Right lobe of liver (tissue), 6 donors: ENCODE data around the gene PTK7. TPM values are rescaled to one million over a fixed set of nuclear protein-coding genes. Genes with fewer than 3 reads are reported as not detected.
A peak's percentile ranks its signal among the peaks of the same experiment; 100 is the strongest.

Experiments
- ATAC-seq, 4 donors: fragments of 200-7000 bp; cut with Tn5 transposase; one replicate each; pipeline ENCODE4 v1.9.1; 2020; ENCODE audit warnings: mild to moderate bottlenecking in 4 of 4, moderate library complexity in 4 of 4
- DNase-seq, 3 donors: peaks; one replicate each; pipeline ENCODE4 v3.0.0-alpha.2; 2020
- H3K27ac ChIP-seq, 3 donors: fragments of 200-600 bp; one replicate each; pipeline ENCODE4 v1.8.0; 2022
- H3K27me3 ChIP-seq, 2 donors: fragments of 200-600 bp; one replicate each; pipeline ENCODE4 v1.8.0; 2022
- H3K36me3 ChIP-seq, 4 donors: fragments of 200-600 bp; sonication (generic) in 1 of 4; one replicate each; pipeline versions ENCODE4 v1.5.1 to v1.8.0; 2017 to 2022; ENCODE audit warnings: control low read depth in 1 of 4
- H3K4me1 ChIP-seq, 4 donors: fragments of 200-600 bp; sonication (generic) in 1 of 4; one replicate each; pipeline versions ENCODE4 v1.5.1 to v1.8.0; 2017 to 2022; ENCODE audit warnings: control low read depth in 1 of 4
- H3K4me3 ChIP-seq, 3 donors: fragments of 200-600 bp; one replicate each; pipeline ENCODE4 v1.8.0; 2022
- H3K9me3 ChIP-seq, 4 donors: fragments of 200-600 bp; sonication (generic) in 1 of 4; one replicate each; pipeline versions ENCODE4 v1.5.1 to v1.8.0; 2017 to 2022; ENCODE audit warnings: control low read depth in 1 of 4
- CTCF ChIP-seq, 4 donors: fragments of 200-600 bp in 3 of 4; fragments of 450-650 bp in 1 of 4; IDR thresholded peaks; one replicate each; pipeline versions ENCODE4 v1.5.1 to v1.8.0; 2016 to 2022; ENCODE audit warnings: antibody characterized with exemption in 4 of 4, mild to moderate bottlenecking in 2 of 4
- POLR2A ChIP-seq: fragments of 450-650 bp; IDR thresholded peaks from one replicate; pipeline ENCODE4 v1.6.1; 2017; ENCODE audit warnings: antibody characterized with exemption, mild to moderate bottlenecking
- WGBS: methylation state at CpG from one replicate; pipeline ENCODE4 v1.1.6; 2018; ENCODE audit warnings: low coverage, low lambda C conversion rate; ENCODE audit not compliant: insufficient coverage; ENCODE audit errors: missing lambda C conversion rate; 5-methylcytosine and 5-hydroxymethylcytosine counted together
- intact Hi-C, 2 donors: fragments of 100-400 bp; cut with DNase I; formaldehyde crosslinking; loops; one replicate each; pipeline versions ENCODE4 v1.11.2 to v1.14.1; 2022
- total RNA-seq, 6 experiments: library from RNA; depleted of rRNA in 2 of 6; stranded (reverse); fragments of >200 nt in 2 of 6; fragmentation: NEBNext Ultra II Directional in 3 of 6; extraction: Animal tissue kit (Norgen Biotek cat#: 25700) in 3 of 6; gene quantifications; one replicate each; pipeline versions ENCODE4 v1.1.0 to v1.2.4, GENCODE V29; 2016 to 2023
- donor health status: DM: no; HTN: yes; CAD: no.
- donor health status: DM: no; HTN: no; CAD: no.
- donor health status: DM: no; HTN: no; CAD: no.
- donor health status: DM: no; HTN: yes; CAD: no.
- donor health status: DM: no; HTN: yes; CAD: no.

PTK7 gene
- total RNA-seq, 6 experiments from 2014 or later: 0.55 to 1.8 (median 0.99) TPM

GRCh38 chr6:43060755-43061633, 15.1 kb upstream of the PTK7 start:
- 42% methylated on average over 7 of the region's 12 CpGs for WGBS
- no peak for TF ChIP-seq CTCF (IDR thresholded peaks at IDR 0.05)
- ATAC-seq (no peak), DNase-seq (peak in 2 of 3 donors; percentile 24 to 54)
- Histone ChIP-seq H3K4me3 (peak overlapping the region; percentile 77 to 98 (median 88)), H3K9me3 (no peaks in the 10 kb centered on the region), H3K27me3 (no peaks in the 10 kb centered on the region), H3K36me3 (peaks cover 0 to 33% (median 10%) of the 10 kb centered on the region in 4 donors), H3K27ac (peak overlapping the region; percentile 60 to 89 (median 89)), H3K4me1 (peaks cover 0 to 26% (median 9%) of the 10 kb centered on the region in 4 donors)
- intact Hi-C loops: no loop called here

GRCh38 chr6:43061861-43062260, 14.3 kb upstream of the PTK7 start:
- no peak for TF ChIP-seq POLR2A
- no peak for TF ChIP-seq CTCF (IDR thresholded peaks at IDR 0.05)
- Histone ChIP-seq H3K9me3 (no peaks in the 10 kb centered on the region), H3K36me3 (peaks cover 0 to 37% (median 14%) of the 10 kb centered on the region in 4 donors), H3K4me1 (peaks cover 0 to 26% (median 9%) of the 10 kb centered on the region in 4 donors), H3K27me3 (no peaks in the 10 kb centered on the region), H3K27ac (no peak overlapping the region), H3K4me3 (peak overlapping the region in 2 of 3 donors; percentile 77 to 98)
- WGBS: 46% methylated on average over 1 of the region's 2 CpGs
- intact Hi-C loops: no loop called here
- DNase-seq (no peak), ATAC-seq (no peak)

- intact Hi-C loops: no loop called here
- H3K27ac ChIP-seq: no peak overlapping the region
These were observed 13.3 kb upstream of the PTK7 start for GRCh38 chr6:43062818-43063217.

GRCh38 chr6:43070028-43070632, 6.0 kb upstream of the PTK7 start:
- DNase-seq (no peak), ATAC-seq (peak in 3 of 4 donors; percentile 37 to 51 (median 46))
- Histone ChIP-seq H3K9me3 (no peaks in the 10 kb centered on the region), H3K27ac (no peak overlapping the region), H3K4me3 (no peak overlapping the region), H3K27me3 (no peaks in the 10 kb centered on the region), H3K4me1 (no peaks in the 10 kb centered on the region), H3K36me3 (peaks cover 0 to 63% (median 24%) of the 10 kb centered on the region in 4 donors)
- 52% methylated on average over 4 of the region's 6 CpGs for WGBS
- TF ChIP-seq POLR2A (no peak), CTCF (IDR thresholded peaks at IDR 0.05) (peak in 3 of 4 donors; percentile 17 to 35 (median 33))
- intact Hi-C loops: no loop called here

More at GRCh38 chr6:43062818-43063217, 13.3 kb upstream of the PTK7 start:
- no peaks in the 10 kb centered on the region for H3K9me3 ChIP-seq
- no peak overlapping the region for H3K4me3 ChIP-seq
- 80% methylated on average over 1 of the region's 12 CpGs for WGBS
- peaks cover 0 to 40% (median 14%) of the 10 kb centered on the region in 4 donors for H3K36me3 ChIP-seq
- no peak for TF ChIP-seq POLR2A
- no peak for TF ChIP-seq CTCF (IDR thresholded peaks at IDR 0.05)
- H3K4me1 ChIP-seq: peaks cover 0 to 26% (median 9%) of the 10 kb centered on the region in 4 donors
- DNase-seq (peak in 1 of 3 donors; percentile 45), ATAC-seq (no peak)
- no peaks in the 10 kb centered on the region for H3K27me3 ChIP-seq
